Bronchial smooth muscle cell (primary cell): ENCODE data around the gene SLC27A2. TPM values are rescaled to one million over a fixed set of nuclear protein-coding genes. Genes with fewer than 3 reads are reported as not detected.

ENCODE experiments used
- total RNA-seq: library from RNA; depleted of rRNA; stranded (reverse); fragments of >200 nt; gene quantifications from 2 replicates; pipeline ENCODE4 v1.2.1, GENCODE V29; 2014

Gene SLC27A2
- total RNA-seq = under 0.01 TPM in 1 of 2 replicates, not detected in the other

GRCh38 chr15:50181969-50182218, at the start of gene SLC27A2:
SLC27A2 (plus strand) TSS chr15:50182196; CDS start chr15:50182428, 232 bp downstream.

GRCh38 chr15:50265620-50266019, 83.6 kb downstream of the SLC27A2 start, which contains the start of gene HDC:
HDC (minus strand) TSS chr15:50265726; CDS start chr15:50265623, 103 bp downstream.

Other genes with a start within 250 kb of the SLC27A2 start
- gene ATP8B4, start 63.0 kb upstream of the SLC27A2 start, total RNA-seq = 6.9 and 29.4 TPM in 2 replicates
- gene HDC, start 83.5 kb downstream of the SLC27A2 start, total RNA-seq = not detected in 2 replicates
- 22.1 and 39.9 TPM in 2 replicates for gene GABPB1, start 173.0 kb downstream of the SLC27A2 start, total RNA-seq
- gene USP8, start 242.2 kb downstream of the SLC27A2 start, total RNA-seq = 32.0 and 33.3 TPM in 2 replicates